ENCODE measurements around the gene NXPE4.

NXPE4 gene

GRCh38 chr11:114556135-114556534, 39.5 kb downstream of the NXPE4 start:
- no peak for DNase-seq

DNA sequence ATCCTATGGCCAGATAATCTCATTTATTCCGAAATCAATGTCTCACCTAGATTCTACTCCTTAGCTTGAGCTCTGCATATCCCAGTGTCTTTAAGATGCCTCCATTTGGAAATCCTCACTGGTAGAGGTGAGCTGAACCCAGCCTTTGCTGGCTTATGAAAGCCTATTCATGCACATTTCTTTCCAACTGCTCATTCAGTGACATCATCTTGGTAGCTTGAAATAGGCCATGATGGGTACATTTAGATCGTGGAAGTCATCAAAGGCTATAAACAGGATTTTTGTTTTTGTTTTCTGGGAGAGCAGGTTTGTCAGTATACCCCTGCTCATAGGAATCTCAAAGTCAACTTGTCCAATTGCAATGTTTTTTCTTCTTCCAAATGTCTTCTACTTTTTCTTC, 41.9 kb downstream of the NXPE4 start:
- DNase-seq: no peak

- no peak for DNase-seq
Observed at GRCh38 chr11:114551060-114551459, 44.5 kb downstream of the NXPE4 start.

GRCh38 chr11:114525682-114526081, 69.9 kb downstream of the NXPE4 start:
- no peak for DNase-seq

GRCh38 chr11:114524122-114524521, 71.5 kb downstream of the NXPE4 start:
- DNase-seq: no peak

GRCh38 chr11:114522818-114523217, 72.8 kb downstream of the NXPE4 start:
- no peak for DNase-seq

Data from CD4-positive, alpha-beta T cell treated with Interleukin-21 for 1 hour (primary cell).